ENCODE results near the gene ANKRD16.
"Not testable (repeated sequence)": the region's sequence is repeated elsewhere in the genome, so short reads cannot be mapped to it uniquely, and the experiment has no call there.

Gene ANKRD16

DNA sequence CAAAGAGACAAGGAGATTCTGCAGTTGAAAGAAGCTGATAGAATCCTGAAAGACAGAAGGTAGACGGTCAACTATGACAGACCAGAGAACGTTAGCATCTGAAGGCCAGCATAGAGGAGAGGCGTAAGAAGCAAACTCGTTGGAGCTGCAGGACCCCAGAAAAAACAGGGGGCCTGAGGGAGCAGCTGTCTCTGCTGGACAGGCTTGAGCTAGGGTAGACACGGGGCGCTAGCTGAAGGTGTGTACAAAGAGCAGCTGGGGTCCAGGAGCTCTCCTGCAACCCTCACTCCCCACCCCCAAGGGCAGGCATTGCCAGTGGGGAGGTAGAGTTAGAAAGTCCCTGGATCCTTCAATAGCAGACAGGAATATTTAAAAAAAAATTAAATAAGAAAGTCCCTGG lies 61.9 kb downstream of the ANKRD16 start:
- ATAC-seq (ENCODE audit: insufficient read depth, low read depth) (no peak), DNase-seq (no peak)
- Histone ChIP-seq H3K4me1 (ENCODE audit: insufficient read depth, low read length) (no peaks in the 10 kb centered on the region), H3K9ac (ENCODE audit: low read depth, low read length) (no peak overlapping the region), H3K27me3 (ENCODE audit: insufficient read depth, low read length, poor library complexity) (no peaks in the 10 kb centered on the region), H3K9me3 (ENCODE audit: insufficient read depth, low read length, severe bottlenecking) (no peaks in the 10 kb centered on the region), H3K27ac (ENCODE audit: low read length) (no peak overlapping the region), H3K4me3 (ENCODE audit: low read depth in 1 of 2, low read length in 2 of 2) (no peak overlapping the region), H3K36me3 (ENCODE audit: insufficient read depth, low read length) (no peaks in the 10 kb centered on the region), H3K79me2 (ENCODE audit: insufficient read depth, low read length) (no peaks in the 10 kb centered on the region), H2AFZ (ENCODE audit: low read depth, low read length) (no peak overlapping the region), H4K20me1 (ENCODE audit: insufficient read depth, low read length) (no peaks in the 10 kb centered on the region), H3K4me2 (ENCODE audit: insufficient read depth, low read length) (no peak overlapping the region)
- TF ChIP-seq, protein P1, sequence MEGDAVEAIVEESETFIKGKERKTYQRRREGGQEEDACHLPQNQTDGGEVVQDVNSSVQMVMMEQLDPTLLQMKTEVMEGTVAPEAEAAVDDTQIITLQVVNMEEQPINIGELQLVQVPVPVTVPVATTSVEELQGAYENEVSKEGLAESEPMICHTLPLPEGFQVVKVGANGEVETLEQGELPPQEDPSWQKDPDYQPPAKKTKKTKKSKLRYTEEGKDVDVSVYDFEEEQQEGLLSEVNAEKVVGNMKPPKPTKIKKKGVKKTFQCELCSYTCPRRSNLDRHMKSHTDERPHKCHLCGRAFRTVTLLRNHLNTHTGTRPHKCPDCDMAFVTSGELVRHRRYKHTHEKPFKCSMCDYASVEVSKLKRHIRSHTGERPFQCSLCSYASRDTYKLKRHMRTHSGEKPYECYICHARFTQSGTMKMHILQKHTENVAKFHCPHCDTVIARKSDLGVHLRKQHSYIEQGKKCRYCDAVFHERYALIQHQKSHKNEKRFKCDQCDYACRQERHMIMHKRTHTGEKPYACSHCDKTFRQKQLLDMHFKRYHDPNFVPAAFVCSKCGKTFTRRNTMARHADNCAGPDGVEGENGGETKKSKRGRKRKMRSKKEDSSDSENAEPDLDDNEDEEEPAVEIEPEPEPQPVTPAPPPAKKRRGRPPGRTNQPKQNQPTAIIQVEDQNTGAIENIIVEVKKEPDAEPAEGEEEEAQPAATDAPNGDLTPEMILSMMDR (IDR thresholded peaks at IDR 0.05; ENCODE audit: borderline replicate concordance, extremely low read depth, low read length, poor library complexity, severe bottlenecking), result no peak
- TF ChIP-seq EZH2 (IDR thresholded peaks at IDR 0.05; ENCODE audit: borderline replicate concordance, low read depth, low read length, severe bottlenecking), result no peak

DNA sequence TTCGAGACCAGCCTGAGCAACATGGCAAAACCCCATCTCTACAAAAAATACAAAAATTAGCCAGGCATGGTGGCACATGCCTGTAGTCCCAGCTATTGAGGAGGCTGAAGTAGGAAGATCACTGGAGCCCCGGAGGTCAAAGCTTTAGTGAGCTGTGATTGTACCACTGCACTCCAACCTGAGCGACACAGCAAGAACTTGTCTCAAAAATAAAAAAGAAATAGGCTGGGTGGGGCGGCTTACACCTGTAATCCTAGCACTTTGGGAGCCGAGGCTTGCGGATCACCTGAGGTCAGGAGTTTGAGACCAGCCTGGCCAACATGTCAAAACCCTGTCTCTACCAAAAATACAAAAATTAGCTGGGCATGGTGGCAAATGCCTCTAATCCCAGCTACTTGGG lies 63.2 kb downstream of the ANKRD16 start:
- ATAC-seq (ENCODE audit: insufficient read depth, low read depth); H3K27ac ChIP-seq (ENCODE audit: low read length); H3K36me3 ChIP-seq (ENCODE audit: insufficient read depth, low read length); H3K4me1 ChIP-seq (ENCODE audit: insufficient read depth, low read length); H3K27me3 ChIP-seq (ENCODE audit: insufficient read depth, low read length, poor library complexity); H3K9me3 ChIP-seq (ENCODE audit: insufficient read depth, low read length, severe bottlenecking); H2AFZ ChIP-seq (ENCODE audit: low read depth, low read length); H3K79me2 ChIP-seq (ENCODE audit: insufficient read depth, low read length); H4K20me1 ChIP-seq (ENCODE audit: insufficient read depth, low read length); H3K9ac ChIP-seq (ENCODE audit: low read depth, low read length); H3K4me3 ChIP-seq (ENCODE audit: low read depth in 1 of 2, low read length in 2 of 2); H3K4me2 ChIP-seq (ENCODE audit: insufficient read depth, low read length); DNase-seq: not testable (repeated sequence)

DNA sequence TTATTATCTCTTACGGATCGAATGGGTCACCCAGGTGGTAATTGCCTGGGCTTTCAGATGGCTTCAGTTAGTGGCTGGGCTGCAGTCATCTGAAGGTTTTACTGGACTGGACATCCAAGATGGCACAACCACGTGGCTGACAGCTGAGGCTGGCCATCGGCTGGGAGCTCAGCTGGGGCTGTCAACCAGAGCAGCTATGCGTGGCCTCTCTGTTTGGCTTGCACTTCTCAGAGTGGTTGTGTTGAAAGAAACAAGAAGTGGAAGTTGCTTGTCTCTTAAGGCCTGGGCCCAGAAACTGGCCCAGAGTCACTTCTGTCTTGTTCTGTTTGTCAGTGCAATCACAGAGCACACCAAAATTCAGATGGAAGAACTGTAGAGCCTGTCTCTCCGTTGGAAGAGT lies 70.8 kb downstream of the ANKRD16 start:
- no peak for ATAC-seq (ENCODE audit: insufficient read depth, low read depth)
- Histone ChIP-seq H4K20me1 (ENCODE audit: insufficient read depth, low read length) (no peaks in the 10 kb centered on the region), H2AFZ (ENCODE audit: low read depth, low read length) (no peak overlapping the region), H3K27ac (ENCODE audit: low read length) (no peak overlapping the region), H3K4me3 (ENCODE audit: low read depth in 1 of 2, low read length in 2 of 2) (no peak overlapping the region), H3K36me3 (ENCODE audit: insufficient read depth, low read length) (no peaks in the 10 kb centered on the region), H3K27me3 (ENCODE audit: insufficient read depth, low read length, poor library complexity) (no peaks in the 10 kb centered on the region), H3K9ac (ENCODE audit: low read depth, low read length) (no peak overlapping the region), H3K4me1 (ENCODE audit: insufficient read depth, low read length) (peaks cover 13% of the 10 kb centered on the region), H3K9me3 (ENCODE audit: insufficient read depth, low read length, severe bottlenecking) (no peaks in the 10 kb centered on the region), H3K79me2 (ENCODE audit: insufficient read depth, low read length) (peaks cover 10% of the 10 kb centered on the region), H3K4me2 (ENCODE audit: insufficient read depth, low read length) (no peak overlapping the region)
- DNase-seq, result no peak
- no peak for TF ChIP-seq EZH2 (IDR thresholded peaks at IDR 0.05; ENCODE audit: borderline replicate concordance, low read depth, low read length, severe bottlenecking)
- TF ChIP-seq, protein P1 (IDR thresholded peaks at IDR 0.05; ENCODE audit: borderline replicate concordance, extremely low read depth, low read length, poor library complexity, severe bottlenecking), result no peak

DNA sequence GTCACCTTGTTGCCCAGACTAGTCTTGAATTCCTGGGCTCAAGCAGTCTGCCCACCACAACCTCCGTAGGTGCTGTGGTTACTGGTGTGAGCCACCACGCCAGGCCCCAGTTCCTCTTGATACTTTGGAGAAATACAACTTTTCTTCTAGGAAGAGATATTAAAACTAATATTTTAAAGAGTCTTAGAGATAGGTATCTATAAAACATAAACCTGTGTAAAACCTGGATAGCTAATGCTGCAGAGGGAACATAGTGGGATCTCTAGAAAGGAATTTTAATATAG lies 71.7 kb downstream of the ANKRD16 start:
- TF ChIP-seq, protein P1 (IDR thresholded peaks at IDR 0.05; ENCODE audit: borderline replicate concordance, extremely low read depth, low read length, poor library complexity, severe bottlenecking), result no peak
- TF ChIP-seq EZH2 (IDR thresholded peaks at IDR 0.05; ENCODE audit: borderline replicate concordance, low read depth, low read length, severe bottlenecking), result no peak
- Histone ChIP-seq H2AFZ (ENCODE audit: low read depth, low read length) (no peak overlapping the region), H3K9me3 (ENCODE audit: insufficient read depth, low read length, severe bottlenecking) (no peaks in the 10 kb centered on the region), H3K27me3 (ENCODE audit: insufficient read depth, low read length, poor library complexity) (no peaks in the 10 kb centered on the region), H3K27ac (ENCODE audit: low read length) (no peak overlapping the region), H4K20me1 (ENCODE audit: insufficient read depth, low read length) (no peaks in the 10 kb centered on the region), H3K79me2 (ENCODE audit: insufficient read depth, low read length) (peaks cover 16% of the 10 kb centered on the region), H3K4me2 (ENCODE audit: insufficient read depth, low read length) (no peak overlapping the region), H3K4me1 (ENCODE audit: insufficient read depth, low read length) (peaks cover 14% of the 10 kb centered on the region), H3K4me3 (ENCODE audit: low read depth in 1 of 2, low read length in 2 of 2) (no peak overlapping the region), H3K36me3 (ENCODE audit: insufficient read depth, low read length) (no peaks in the 10 kb centered on the region; the same call in 1 of the 2 replicates), H3K9ac (ENCODE audit: low read depth, low read length) (no peak overlapping the region)
- ATAC-seq (ENCODE audit: insufficient read depth, low read depth) (no peak), DNase-seq (no peak)

All from DND-41 (cell line).